ENCODE measurements around the gene ZRANB1.

DNA sequence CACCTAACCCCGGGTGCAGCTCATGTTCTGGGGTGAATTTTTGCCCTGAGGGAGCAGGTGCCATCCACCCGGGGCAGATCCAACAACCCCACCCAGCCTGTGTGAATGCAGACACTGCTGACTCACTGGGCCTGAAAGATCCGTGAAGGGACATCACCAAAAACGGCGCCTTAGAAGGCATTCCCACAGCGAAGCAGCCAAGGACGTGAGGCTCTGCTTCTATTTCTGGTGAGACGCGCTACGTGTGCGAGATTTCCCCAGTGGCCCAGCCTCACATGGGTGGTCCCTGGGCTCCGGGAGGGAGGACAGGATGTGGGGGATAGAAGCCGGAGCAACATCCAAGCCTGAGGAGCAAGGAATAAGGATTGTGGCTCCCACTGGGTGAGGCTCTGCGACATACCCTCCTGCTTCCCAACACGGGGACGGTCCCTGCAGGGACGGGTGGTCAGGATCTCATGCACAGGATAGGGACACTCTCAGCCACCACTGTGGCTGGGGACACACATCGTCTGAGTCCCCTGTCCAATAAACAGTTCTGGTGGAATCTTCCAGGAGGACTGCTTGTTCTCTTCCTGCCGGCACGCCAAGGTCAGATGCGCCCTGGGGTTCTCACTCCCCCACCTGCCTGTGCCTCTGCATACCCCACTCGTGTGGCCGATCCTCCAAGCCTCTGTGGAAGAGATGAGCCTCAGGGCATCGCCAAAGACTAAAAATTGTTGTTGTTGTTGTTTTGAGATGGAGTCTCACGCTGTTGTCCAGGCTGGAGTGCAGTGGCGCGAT lies 70.2 kb downstream of the ZRANB1 start:
- TF ChIP-seq EP300 (IDR thresholded peaks at IDR 0.05), result no peak
- TF ChIP-seq, protein P1, sequence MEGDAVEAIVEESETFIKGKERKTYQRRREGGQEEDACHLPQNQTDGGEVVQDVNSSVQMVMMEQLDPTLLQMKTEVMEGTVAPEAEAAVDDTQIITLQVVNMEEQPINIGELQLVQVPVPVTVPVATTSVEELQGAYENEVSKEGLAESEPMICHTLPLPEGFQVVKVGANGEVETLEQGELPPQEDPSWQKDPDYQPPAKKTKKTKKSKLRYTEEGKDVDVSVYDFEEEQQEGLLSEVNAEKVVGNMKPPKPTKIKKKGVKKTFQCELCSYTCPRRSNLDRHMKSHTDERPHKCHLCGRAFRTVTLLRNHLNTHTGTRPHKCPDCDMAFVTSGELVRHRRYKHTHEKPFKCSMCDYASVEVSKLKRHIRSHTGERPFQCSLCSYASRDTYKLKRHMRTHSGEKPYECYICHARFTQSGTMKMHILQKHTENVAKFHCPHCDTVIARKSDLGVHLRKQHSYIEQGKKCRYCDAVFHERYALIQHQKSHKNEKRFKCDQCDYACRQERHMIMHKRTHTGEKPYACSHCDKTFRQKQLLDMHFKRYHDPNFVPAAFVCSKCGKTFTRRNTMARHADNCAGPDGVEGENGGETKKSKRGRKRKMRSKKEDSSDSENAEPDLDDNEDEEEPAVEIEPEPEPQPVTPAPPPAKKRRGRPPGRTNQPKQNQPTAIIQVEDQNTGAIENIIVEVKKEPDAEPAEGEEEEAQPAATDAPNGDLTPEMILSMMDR (IDR thresholded peaks at IDR 0.05), result no peak
- TF ChIP-seq POLR2A (IDR thresholded peaks at IDR 0.05), result no peak
